Tibial artery (tissue), 4 donors: ENCODE measurements around the gene RASA1.

Experiments used
- DNase-seq, 2 donors: peaks; one replicate each; pipeline ENCODE4 v3.0.0-alpha.2; 2019
- H3K27ac ChIP-seq, 2 donors: fragments of 200-600 bp; sonication (generic) in 1 of 2; 1 replicate in 1 of 2; 2 replicates in 1 of 2; pipeline ENCODE4 v1.5.1; 2018 to 2019; ENCODE audit warnings: mild to moderate bottlenecking in 1 of 2
- H3K27me3 ChIP-seq, 2 donors: fragments of 200-600 bp; sonication (generic) in 1 of 2; one replicate each; pipeline versions ENCODE4 v1.5.1 to v1.6.0; 2016 to 2019
- H3K36me3 ChIP-seq, 3 donors: fragments of 200-600 bp; sonication (generic) in 2 of 3; one replicate each; pipeline ENCODE4 v1.5.1; 2016 to 2019; ENCODE audit warnings: mild to moderate bottlenecking in 2 of 3
- H3K4me1 ChIP-seq, 4 donors: fragments of 200-600 bp; sonication (generic) in 2 of 4; 1 replicate in 3 of 4; 2 replicates in 1 of 4; pipeline ENCODE4 v1.5.1; 2016 to 2019
- H3K4me3 ChIP-seq, 2 donors: fragments of 200-600 bp; sonication (generic) in 1 of 2; 1 replicate in 1 of 2; 2 replicates in 1 of 2; pipeline ENCODE4 v1.5.1; 2018 to 2019; ENCODE audit warnings: mild to moderate bottlenecking in 2 of 2
- H3K9me3 ChIP-seq, 3 donors: fragments of 200-600 bp; sonication (generic) in 1 of 3; one replicate each; pipeline ENCODE4 v1.5.1; 2016 to 2019
- intact Hi-C: fragments of 100-400 bp; cut with DNase I; formaldehyde crosslinking; loops from one replicate; pipeline ENCODE4 v1.15.0; 2023; ENCODE audit warnings: low total_unique reads
- TF ChIP-seq, protein P1 (sequence below), 2 experiments: fragments of 200-600 bp in 1 of 2; fragments of 450-650 bp in 1 of 2; IDR thresholded peaks; one replicate each; pipeline ENCODE4 v1.5.1; 2017 to 2019; ENCODE audit warnings: antibody characterized with exemption in 2 of 2, mild to moderate bottlenecking in 1 of 2, moderate library complexity in 1 of 2

Gene RASA1

DNA sequence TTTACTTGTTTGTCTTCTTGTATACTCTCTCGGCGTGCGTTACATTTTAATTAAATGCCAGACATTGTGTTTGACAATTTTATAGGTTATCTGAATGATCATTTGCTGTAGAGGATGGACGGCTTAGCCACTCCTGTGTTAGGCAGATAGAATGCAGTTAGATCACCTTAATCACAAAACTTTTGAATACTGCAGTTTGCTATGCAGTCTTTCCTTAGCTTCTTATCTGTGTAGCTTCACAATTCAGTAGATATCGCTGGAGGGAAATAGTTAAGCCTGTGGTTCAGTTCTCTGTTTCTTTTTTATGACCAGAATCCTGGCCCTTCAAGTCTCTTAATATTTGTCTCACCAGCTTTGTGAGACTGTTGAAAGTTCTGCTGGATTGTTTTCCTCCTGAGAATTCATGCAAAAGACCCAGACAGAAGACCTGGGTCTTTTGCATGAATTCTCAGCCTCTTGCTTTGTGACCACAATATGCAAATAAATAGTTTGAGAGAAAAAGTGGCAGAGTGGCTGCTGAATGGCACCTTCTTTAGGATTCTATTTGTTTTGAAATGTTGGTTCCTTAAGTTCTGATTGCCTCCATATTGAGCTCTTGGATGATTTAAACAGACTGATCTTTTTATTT, 40.2 kb downstream of the RASA1 start:
- Histone ChIP-seq H3K36me3 (peaks cover 0 to 12% (median 4%) of the 10 kb centered on the region in 3 donors), H3K9me3 (no peaks in the 10 kb centered on the region), H3K4me3 (no peak overlapping the region), H3K27ac (no peak overlapping the region), H3K4me1 (no peaks in the 10 kb centered on the region), H3K27me3 (no peaks in the 10 kb centered on the region)
- TF ChIP-seq, protein P1, sequence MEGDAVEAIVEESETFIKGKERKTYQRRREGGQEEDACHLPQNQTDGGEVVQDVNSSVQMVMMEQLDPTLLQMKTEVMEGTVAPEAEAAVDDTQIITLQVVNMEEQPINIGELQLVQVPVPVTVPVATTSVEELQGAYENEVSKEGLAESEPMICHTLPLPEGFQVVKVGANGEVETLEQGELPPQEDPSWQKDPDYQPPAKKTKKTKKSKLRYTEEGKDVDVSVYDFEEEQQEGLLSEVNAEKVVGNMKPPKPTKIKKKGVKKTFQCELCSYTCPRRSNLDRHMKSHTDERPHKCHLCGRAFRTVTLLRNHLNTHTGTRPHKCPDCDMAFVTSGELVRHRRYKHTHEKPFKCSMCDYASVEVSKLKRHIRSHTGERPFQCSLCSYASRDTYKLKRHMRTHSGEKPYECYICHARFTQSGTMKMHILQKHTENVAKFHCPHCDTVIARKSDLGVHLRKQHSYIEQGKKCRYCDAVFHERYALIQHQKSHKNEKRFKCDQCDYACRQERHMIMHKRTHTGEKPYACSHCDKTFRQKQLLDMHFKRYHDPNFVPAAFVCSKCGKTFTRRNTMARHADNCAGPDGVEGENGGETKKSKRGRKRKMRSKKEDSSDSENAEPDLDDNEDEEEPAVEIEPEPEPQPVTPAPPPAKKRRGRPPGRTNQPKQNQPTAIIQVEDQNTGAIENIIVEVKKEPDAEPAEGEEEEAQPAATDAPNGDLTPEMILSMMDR (IDR thresholded peaks at IDR 0.05), result no peak
- intact Hi-C loops, result no loop called here
- no peak for DNase-seq

DNA sequence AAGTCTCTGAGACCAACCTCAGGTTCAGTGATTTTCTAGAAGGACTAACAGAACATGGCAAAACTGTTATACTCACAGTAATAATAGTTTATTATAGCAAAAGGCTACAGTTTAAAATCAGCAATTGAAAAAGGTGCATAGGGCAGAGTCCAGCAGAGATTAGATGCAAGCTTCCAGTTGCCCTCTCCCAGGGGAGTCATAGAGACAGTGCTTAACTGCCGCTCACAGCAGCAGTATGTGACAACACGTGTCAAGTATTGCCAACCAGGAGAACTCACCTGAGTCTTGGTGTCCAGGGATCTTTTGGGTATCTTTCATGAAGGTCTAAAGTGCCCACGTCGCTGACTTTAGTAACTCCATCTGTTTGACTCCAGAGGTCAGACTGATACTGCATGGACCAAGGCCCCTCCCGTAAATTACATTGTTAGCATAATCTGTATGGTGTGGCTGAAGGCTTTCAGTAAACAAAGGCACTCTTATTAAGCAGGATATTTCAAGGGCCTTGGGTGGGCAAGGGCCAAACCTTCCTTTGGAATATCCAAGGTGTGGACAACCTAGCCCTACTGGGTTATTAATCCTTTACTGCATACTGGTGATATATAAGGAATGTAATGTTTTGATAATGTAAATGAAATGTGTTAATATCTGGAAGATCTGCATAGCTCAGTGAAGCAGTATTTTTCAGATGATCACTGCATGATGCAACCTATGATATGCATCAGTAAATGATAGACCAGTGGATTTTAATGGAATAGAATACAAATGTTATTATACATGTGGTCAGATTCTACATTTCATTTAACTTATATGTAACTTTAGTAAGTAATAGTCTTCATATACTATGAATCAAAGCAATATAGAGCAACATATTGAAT, 44.0 kb downstream of the RASA1 start:
- intact Hi-C loops, result no loop called here
- TF ChIP-seq, protein P1 (IDR thresholded peaks at IDR 0.05), result no peak
- Histone ChIP-seq H3K9me3 (no peaks in the 10 kb centered on the region), H3K4me3 (no peak overlapping the region), H3K4me1 (no peaks in the 10 kb centered on the region), H3K36me3 (no peaks in the 10 kb centered on the region), H3K27me3 (no peaks in the 10 kb centered on the region), H3K27ac (no peak overlapping the region)
- DNase-seq, result no peak

DNA sequence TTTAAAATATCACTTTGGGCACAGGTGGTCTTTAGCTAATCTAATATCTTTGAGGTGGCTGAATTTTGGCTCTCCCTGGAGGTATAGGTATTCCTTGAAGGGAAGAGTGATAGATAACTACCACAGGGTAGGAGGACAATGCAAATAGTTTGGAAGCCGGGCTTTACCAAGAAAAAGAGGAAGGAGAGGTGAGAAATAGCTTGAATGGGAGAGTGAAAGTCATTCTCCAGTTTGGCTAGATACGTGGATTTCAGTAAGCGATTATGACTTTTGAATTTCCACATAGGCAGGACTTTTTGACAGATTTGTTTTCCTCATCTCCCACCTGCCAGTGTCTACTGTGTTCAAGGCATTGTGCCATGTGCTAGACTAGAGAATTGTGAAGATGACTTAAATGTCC, 45.5 kb downstream of the RASA1 start:
- intact Hi-C loops, result no loop called here
- Histone ChIP-seq H3K9me3 (no peaks in the 10 kb centered on the region), H3K4me3 (no peak overlapping the region), H3K27ac (no peak overlapping the region), H3K27me3 (no peaks in the 10 kb centered on the region), H3K36me3 (peaks cover 0 to 2% (median 0%) of the 10 kb centered on the region in 3 donors), H3K4me1 (no peaks in the 10 kb centered on the region)
- TF ChIP-seq, protein P1 (IDR thresholded peaks at IDR 0.05), result no peak
- no peak for DNase-seq

DNA sequence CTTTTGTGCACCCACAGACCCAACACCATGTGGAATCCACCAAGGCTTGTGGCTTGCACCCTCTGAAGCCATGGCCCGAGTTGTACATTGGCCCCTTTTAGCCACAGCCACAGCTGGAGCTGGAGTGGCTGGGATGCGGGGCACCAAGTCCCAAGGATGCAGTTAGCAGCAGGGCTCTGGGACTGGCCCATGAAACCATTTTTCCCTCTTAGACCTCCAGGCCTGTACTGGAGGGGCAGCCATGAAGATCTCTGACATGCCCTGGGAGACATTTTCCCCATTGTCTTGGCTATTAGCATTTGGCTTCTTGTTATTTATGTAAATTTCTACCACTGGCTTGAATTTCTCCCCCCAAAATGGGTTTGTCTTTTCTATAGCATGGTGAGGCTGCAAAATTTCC, 51.8 kb downstream of the RASA1 start:
- Histone ChIP-seq H3K4me3 (no peak overlapping the region), H3K27ac (no peak overlapping the region), H3K27me3 (no peaks in the 10 kb centered on the region), H3K4me1 (no peaks in the 10 kb centered on the region), H3K36me3 (peaks cover 0 to 14% (median 0%) of the 10 kb centered on the region in 3 donors), H3K9me3 (no peaks in the 10 kb centered on the region)
- TF ChIP-seq, protein P1 (IDR thresholded peaks at IDR 0.05), result no peak
- peak in 1 of 2 donors; percentile 45 for DNase-seq
- intact Hi-C loops, result no loop called here

DNA sequence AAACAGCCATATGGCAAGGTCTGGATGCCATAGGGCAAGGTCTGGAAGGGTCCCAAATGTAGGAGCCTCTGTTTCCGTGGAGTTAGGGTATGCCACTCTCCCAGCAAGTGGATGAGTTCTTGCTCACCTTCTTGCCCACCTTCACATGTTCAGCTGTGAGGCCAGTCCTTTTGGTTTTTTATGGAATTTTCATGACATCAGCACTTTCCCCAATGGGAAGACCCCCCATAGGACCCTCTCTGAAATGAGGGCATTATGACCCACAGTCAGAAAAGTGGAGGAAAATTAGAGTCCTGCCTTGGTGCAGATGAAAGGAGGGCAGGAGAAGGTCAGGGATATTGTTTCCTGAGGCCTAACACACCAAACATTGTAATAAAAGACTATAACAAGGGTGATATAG, 53.9 kb downstream of the RASA1 start:
- DNase-seq, result no peak
- H3K4me3 ChIP-seq, result no peak overlapping the region
- H3K27ac ChIP-seq, result no peak overlapping the region
- TF ChIP-seq, protein P1 (IDR thresholded peaks at IDR 0.05), result no peak
- peaks cover 0 to 15% (median 2%) of the 10 kb centered on the region in 4 donors for H3K4me1 ChIP-seq
- H3K27me3 ChIP-seq, result no peaks in the 10 kb centered on the region
- H3K36me3 ChIP-seq, result peaks cover 0 to 14% (median 0%) of the 10 kb centered on the region in 3 donors
- intact Hi-C loops, result no loop called here
- H3K9me3 ChIP-seq, result no peaks in the 10 kb centered on the region
